ENCODE measurements around the gene TMEM247.

TMEM247 gene

GRCh38 chr2:46497766-46498165 is 18.4 kb downstream of the TMEM247 start:
- no peak overlapping the region for H4K5ac ChIP-seq (ENCODE audit: low read length)
- H4K8ac ChIP-seq (ENCODE audit: low read depth, low read length) = no peak overlapping the region
- H2BK120ac ChIP-seq (ENCODE audit: low read depth, low read length) = no peak overlapping the region
- H3K9ac ChIP-seq (ENCODE audit: low read length) = no peak overlapping the region
- no peaks in the 10 kb centered on the region for H3K79me2 ChIP-seq (ENCODE audit: control insufficient read depth, insufficient read depth, low read length)
- H2AK5ac ChIP-seq (ENCODE audit: low read length) = no peak overlapping the region
- no peaks in the 10 kb centered on the region for H3K79me1 ChIP-seq (ENCODE audit: low read length)
- H3K4me2 ChIP-seq (ENCODE audit: low read length) = no peak overlapping the region
- H3K4me1 ChIP-seq (ENCODE audit: control insufficient read depth, low read depth, low read length) = no peaks in the 10 kb centered on the region
- H2BK15ac ChIP-seq (replicated peaks; ENCODE audit: low read depth) = no peak overlapping the region
- H3K27me3 ChIP-seq (ENCODE audit: insufficient read depth, low read length, poor library complexity) = no peaks in the 10 kb centered on the region
- no CpG with 5 or more reads among the region's 4 CpGs for WGBS (ENCODE audit: extremely low coverage, insufficient coverage, low lambda C conversion rate)
- DNase-seq = no peak
- no peak overlapping the region for H3K56ac ChIP-seq (ENCODE audit: low read length)
- no peak overlapping the region for H3K18ac ChIP-seq (ENCODE audit: low read length)
- no peak overlapping the region for H3K27ac ChIP-seq (ENCODE audit: low read depth, low read length)
- H3K4me3 ChIP-seq (ENCODE audit: low read length) = no peak overlapping the region
- no peak overlapping the region for H2BK5ac ChIP-seq (ENCODE audit: low read length)
- H3K23ac ChIP-seq (ENCODE audit: low read length) = no peak overlapping the region
- H3K4ac ChIP-seq (ENCODE audit: low read depth, low read length) = no peak overlapping the region
- H3K36me3 ChIP-seq (ENCODE audit: control insufficient read depth, insufficient read depth, low read length) = no peaks in the 10 kb centered on the region

GRCh38 chr2:46498681-46499080 is 19.3 kb downstream of the TMEM247 start:
- H2AK5ac ChIP-seq (ENCODE audit: low read length) = no peak overlapping the region
- no peaks in the 10 kb centered on the region for H3K27me3 ChIP-seq (ENCODE audit: insufficient read depth, low read length, poor library complexity)
- no peak overlapping the region for H3K23ac ChIP-seq (ENCODE audit: low read length)
- H3K18ac ChIP-seq (ENCODE audit: low read length) = no peak overlapping the region
- no CpG with 5 or more reads among the region's 4 CpGs for WGBS (ENCODE audit: extremely low coverage, insufficient coverage, low lambda C conversion rate)
- no peaks in the 10 kb centered on the region for H3K4me1 ChIP-seq (ENCODE audit: control insufficient read depth, low read depth, low read length)
- no peaks in the 10 kb centered on the region for H3K36me3 ChIP-seq (ENCODE audit: control insufficient read depth, insufficient read depth, low read length)
- no peak overlapping the region for H3K4me3 ChIP-seq (ENCODE audit: low read length)
- no peak overlapping the region for H4K8ac ChIP-seq (ENCODE audit: low read depth, low read length)
- H4K5ac ChIP-seq (ENCODE audit: low read length) = no peak overlapping the region
- DNase-seq = no peak
- H3K79me2 ChIP-seq (ENCODE audit: control insufficient read depth, insufficient read depth, low read length) = no peaks in the 10 kb centered on the region
- H3K9ac ChIP-seq (ENCODE audit: low read length) = no peak overlapping the region
- H3K4ac ChIP-seq (ENCODE audit: low read depth, low read length) = no peak overlapping the region
- no peak overlapping the region for H2BK15ac ChIP-seq (replicated peaks; ENCODE audit: low read depth)
- H3K56ac ChIP-seq (ENCODE audit: low read length) = no peak overlapping the region
- H2BK120ac ChIP-seq (ENCODE audit: low read depth, low read length) = no peak overlapping the region
- no peak overlapping the region for H3K4me2 ChIP-seq (ENCODE audit: low read length)
- H2BK5ac ChIP-seq (ENCODE audit: low read length) = no peak overlapping the region
- H3K79me1 ChIP-seq (ENCODE audit: low read length) = no peaks in the 10 kb centered on the region
- H3K27ac ChIP-seq (ENCODE audit: low read depth, low read length) = no peak overlapping the region

GRCh38 chr2:46499392-46499785 is 20.0 kb downstream of the TMEM247 start:
- H4K5ac ChIP-seq (ENCODE audit: low read length) = no peak overlapping the region
- no peaks in the 10 kb centered on the region for H3K27me3 ChIP-seq (ENCODE audit: insufficient read depth, low read length, poor library complexity)
- no CpG with 5 or more reads among the region's 7 CpGs for WGBS (ENCODE audit: extremely low coverage, insufficient coverage, low lambda C conversion rate)
- H3K4me1 ChIP-seq (ENCODE audit: control insufficient read depth, low read depth, low read length) = no peaks in the 10 kb centered on the region
- H3K27ac ChIP-seq (ENCODE audit: low read depth, low read length) = no peak overlapping the region
- H4K8ac ChIP-seq (ENCODE audit: low read depth, low read length) = no peak overlapping the region
- H3K4me2 ChIP-seq (ENCODE audit: low read length) = peak overlapping the region; percentile 42
- H3K4me3 ChIP-seq (ENCODE audit: low read length) = no peak overlapping the region
- H3K79me1 ChIP-seq (ENCODE audit: low read length) = no peaks in the 10 kb centered on the region
- H2BK120ac ChIP-seq (ENCODE audit: low read depth, low read length) = no peak overlapping the region
- H2BK15ac ChIP-seq (replicated peaks; ENCODE audit: low read depth) = no peak overlapping the region
- no peaks in the 10 kb centered on the region for H3K36me3 ChIP-seq (ENCODE audit: control insufficient read depth, insufficient read depth, low read length)
- H3K18ac ChIP-seq (ENCODE audit: low read length) = no peak overlapping the region
- no peak overlapping the region for H2AK5ac ChIP-seq (ENCODE audit: low read length)
- no peak overlapping the region for H3K4ac ChIP-seq (ENCODE audit: low read depth, low read length)
- DNase-seq = no peak
- H3K23ac ChIP-seq (ENCODE audit: low read length) = no peak overlapping the region
- H3K9ac ChIP-seq (ENCODE audit: low read length) = peak overlapping the region; percentile 28
- no peaks in the 10 kb centered on the region for H3K79me2 ChIP-seq (ENCODE audit: control insufficient read depth, insufficient read depth, low read length)
- peak overlapping the region; percentile 54 for H3K56ac ChIP-seq (ENCODE audit: low read length)
- no peak overlapping the region for H2BK5ac ChIP-seq (ENCODE audit: low read length)

- H3K27me3 ChIP-seq (ENCODE audit: insufficient read depth, low read length, poor library complexity) = no peaks in the 10 kb centered on the region
- H4K5ac ChIP-seq (ENCODE audit: low read length) = no peak overlapping the region
- H3K23ac ChIP-seq (ENCODE audit: low read length) = no peak overlapping the region
- H3K9ac ChIP-seq (ENCODE audit: low read length) = no peak overlapping the region
- no peaks in the 10 kb centered on the region for H3K79me1 ChIP-seq (ENCODE audit: low read length)
- H3K4me1 ChIP-seq (ENCODE audit: control insufficient read depth, low read depth, low read length) = peaks cover under 1% of the 10 kb centered on the region
- no peaks in the 10 kb centered on the region for H3K79me2 ChIP-seq (ENCODE audit: control insufficient read depth, insufficient read depth, low read length)
- H2BK15ac ChIP-seq (replicated peaks; ENCODE audit: low read depth) = no peak overlapping the region
- no peak overlapping the region for H2BK5ac ChIP-seq (ENCODE audit: low read length)
- no peak for DNase-seq
- no peaks in the 10 kb centered on the region for H3K36me3 ChIP-seq (ENCODE audit: control insufficient read depth, insufficient read depth, low read length)
- no peak overlapping the region for H3K27ac ChIP-seq (ENCODE audit: low read depth, low read length)
- H3K4me2 ChIP-seq (ENCODE audit: low read length) = no peak overlapping the region
- H4K8ac ChIP-seq (ENCODE audit: low read depth, low read length) = no peak overlapping the region
- no peak overlapping the region for H3K18ac ChIP-seq (ENCODE audit: low read length)
- no peak overlapping the region for H2BK120ac ChIP-seq (ENCODE audit: low read depth, low read length)
- H3K4ac ChIP-seq (ENCODE audit: low read depth, low read length) = no peak overlapping the region
- WGBS (ENCODE audit: extremely low coverage, insufficient coverage, low lambda C conversion rate) = no CpG with 5 or more reads among the region's 6 CpGs
- H3K4me3 ChIP-seq (ENCODE audit: low read length) = no peak overlapping the region
- no peak overlapping the region for H3K56ac ChIP-seq (ENCODE audit: low read length)
- H2AK5ac ChIP-seq (ENCODE audit: low read length) = no peak overlapping the region
Measured at GRCh38 chr2:46500801-46501200, 21.4 kb downstream of the TMEM247 start.

GRCh38 chr2:46502291-46502885 is 23.0 kb downstream of the TMEM247 start:
- H3K4me1 ChIP-seq (ENCODE audit: control insufficient read depth, low read depth, low read length) = peaks cover 6% of the 10 kb centered on the region
- no peak for DNase-seq
- H3K18ac ChIP-seq (ENCODE audit: low read length) = no peak overlapping the region
- no peak overlapping the region for H3K4me3 ChIP-seq (ENCODE audit: low read length)
- H3K23ac ChIP-seq (ENCODE audit: low read length) = no peak overlapping the region
- H3K27me3 ChIP-seq (ENCODE audit: insufficient read depth, low read length, poor library complexity) = no peaks in the 10 kb centered on the region
- H2BK120ac ChIP-seq (ENCODE audit: low read depth, low read length) = no peak overlapping the region
- no peak overlapping the region for H2BK15ac ChIP-seq (replicated peaks; ENCODE audit: low read depth)
- H3K4me2 ChIP-seq (ENCODE audit: low read length) = no peak overlapping the region
- H2BK5ac ChIP-seq (ENCODE audit: low read length) = no peak overlapping the region
- H3K27ac ChIP-seq (ENCODE audit: low read depth, low read length) = no peak overlapping the region
- no peaks in the 10 kb centered on the region for H3K36me3 ChIP-seq (ENCODE audit: control insufficient read depth, insufficient read depth, low read length)
- WGBS (ENCODE audit: extremely low coverage, insufficient coverage, low lambda C conversion rate) = no CpG with 5 or more reads among the region's 4 CpGs
- no peak overlapping the region for H3K9ac ChIP-seq (ENCODE audit: low read length)
- H3K79me1 ChIP-seq (ENCODE audit: low read length) = no peaks in the 10 kb centered on the region
- H3K4ac ChIP-seq (ENCODE audit: low read depth, low read length) = no peak overlapping the region
- H4K8ac ChIP-seq (ENCODE audit: low read depth, low read length) = no peak overlapping the region
- no peak overlapping the region for H3K56ac ChIP-seq (ENCODE audit: low read length)
- H2AK5ac ChIP-seq (ENCODE audit: low read length) = no peak overlapping the region
- H3K79me2 ChIP-seq (ENCODE audit: control insufficient read depth, insufficient read depth, low read length) = no peaks in the 10 kb centered on the region
- H4K5ac ChIP-seq (ENCODE audit: low read length) = no peak overlapping the region

GRCh38 chr2:46503686-46504085 is 24.3 kb downstream of the TMEM247 start:
- no peak overlapping the region for H4K5ac ChIP-seq (ENCODE audit: low read length)
- H2AK5ac ChIP-seq (ENCODE audit: low read length) = no peak overlapping the region
- H3K79me1 ChIP-seq (ENCODE audit: low read length) = no peaks in the 10 kb centered on the region
- no peak overlapping the region for H3K4me3 ChIP-seq (ENCODE audit: low read length)
- no peaks in the 10 kb centered on the region for H3K79me2 ChIP-seq (ENCODE audit: control insufficient read depth, insufficient read depth, low read length)
- no CpG with 5 or more reads among the region's 4 CpGs for WGBS (ENCODE audit: extremely low coverage, insufficient coverage, low lambda C conversion rate)
- H2BK15ac ChIP-seq (replicated peaks; ENCODE audit: low read depth) = no peak overlapping the region
- H3K4ac ChIP-seq (ENCODE audit: low read depth, low read length) = no peak overlapping the region
- no peak overlapping the region for H3K4me2 ChIP-seq (ENCODE audit: low read length)
- H3K9ac ChIP-seq (ENCODE audit: low read length) = no peak overlapping the region
- H3K56ac ChIP-seq (ENCODE audit: low read length) = no peak overlapping the region
- H3K36me3 ChIP-seq (ENCODE audit: control insufficient read depth, insufficient read depth, low read length) = no peaks in the 10 kb centered on the region
- no peak overlapping the region for H3K23ac ChIP-seq (ENCODE audit: low read length)
- H2BK120ac ChIP-seq (ENCODE audit: low read depth, low read length) = no peak overlapping the region
- H3K4me1 ChIP-seq (ENCODE audit: control insufficient read depth, low read depth, low read length) = peaks cover 6% of the 10 kb centered on the region
- no peak overlapping the region for H4K8ac ChIP-seq (ENCODE audit: low read depth, low read length)
- H3K27me3 ChIP-seq (ENCODE audit: insufficient read depth, low read length, poor library complexity) = no peaks in the 10 kb centered on the region
- no peak overlapping the region for H3K18ac ChIP-seq (ENCODE audit: low read length)
- DNase-seq = no peak
- H2BK5ac ChIP-seq (ENCODE audit: low read length) = no peak overlapping the region
- H3K27ac ChIP-seq (ENCODE audit: low read depth, low read length) = no peak overlapping the region

Data from mesendoderm (in vitro differentiated cells).